RWPE2 (cell line): Measurements from ENCODE around the gene TEDC2.

Experiments
- ATAC-seq: fragments of 200-7000 bp; cut with Tn5 transposase; 3 replicates; pipeline ENCODE4 v1.9.1; 2021; ENCODE audit warnings: low read depth
- DNase-seq: peaks from one replicate; pipeline ENCODE4 v3.0.0-alpha.2; 2020; ENCODE audit warnings: low spot score
- H3K27ac ChIP-seq: fragments of 450-650 bp; 2 replicates; pipeline ENCODE4 v1.5.1; 2017; ENCODE audit warnings: mild to moderate bottlenecking; ENCODE audit not compliant: poor library complexity, severe bottlenecking
- H3K27me3 ChIP-seq: fragments of 250-450 bp; sonication (Bioruptor Pico); 2 replicates; pipeline ENCODE4 v1.5.1; 2021; ENCODE audit warnings: mild to moderate bottlenecking, moderate library complexity; ENCODE audit not compliant: insufficient read depth, poor library complexity, severe bottlenecking
- H3K36me3 ChIP-seq: fragments of 250-450 bp; sonication (Bioruptor Pico); 2 replicates; pipeline ENCODE4 v1.5.1; 2020; ENCODE audit warnings: low read depth, mild to moderate bottlenecking, moderate library complexity
- H3K4me1 ChIP-seq: fragments of 250-450 bp; sonication (Bioruptor Pico); 2 replicates; pipeline ENCODE4 v1.5.1; 2021; ENCODE audit warnings: mild to moderate bottlenecking, moderate library complexity; ENCODE audit not compliant: insufficient read depth, poor library complexity, severe bottlenecking
- H3K4me3 ChIP-seq: fragments of 250-450 bp; sonication (Bioruptor Pico); 2 replicates; pipeline ENCODE4 v1.5.1; 2021; ENCODE audit warnings: mild to moderate bottlenecking, moderate library complexity; ENCODE audit not compliant: severe bottlenecking
- H3K9me3 ChIP-seq: fragments of 250-450 bp; sonication (Bioruptor Pico); 2 replicates; pipeline ENCODE4 v1.5.1; 2021; ENCODE audit warnings: mild to moderate bottlenecking, moderate library complexity; ENCODE audit not compliant: severe bottlenecking
- CTCF ChIP-seq: fragments of 450-650 bp; IDR thresholded peaks from one replicate; pipeline ENCODE4 v1.5.1; 2017; ENCODE audit warnings: mild to moderate bottlenecking, moderate library complexity; ENCODE audit not compliant: poor library complexity, severe bottlenecking

The TEDC2 gene

GRCh38 chr16:2468725-2469398, 9.0 kb downstream of the TEDC2 start:
- no peaks in the 10 kb centered on the region for H3K9me3 ChIP-seq
- no peak for DNase-seq
- H3K36me3 ChIP-seq: no peaks in the 10 kb centered on the region
- H3K4me1 ChIP-seq: no peaks in the 10 kb centered on the region
- ATAC-seq: no peak; the same call in 2 of the 3 replicates
- no peak overlapping the region for H3K27ac ChIP-seq
- no peak for TF ChIP-seq CTCF
- H3K27me3 ChIP-seq: peaks cover 6% of the 10 kb centered on the region
- H3K4me3 ChIP-seq: peak overlapping the region; percentile 52

DNA sequence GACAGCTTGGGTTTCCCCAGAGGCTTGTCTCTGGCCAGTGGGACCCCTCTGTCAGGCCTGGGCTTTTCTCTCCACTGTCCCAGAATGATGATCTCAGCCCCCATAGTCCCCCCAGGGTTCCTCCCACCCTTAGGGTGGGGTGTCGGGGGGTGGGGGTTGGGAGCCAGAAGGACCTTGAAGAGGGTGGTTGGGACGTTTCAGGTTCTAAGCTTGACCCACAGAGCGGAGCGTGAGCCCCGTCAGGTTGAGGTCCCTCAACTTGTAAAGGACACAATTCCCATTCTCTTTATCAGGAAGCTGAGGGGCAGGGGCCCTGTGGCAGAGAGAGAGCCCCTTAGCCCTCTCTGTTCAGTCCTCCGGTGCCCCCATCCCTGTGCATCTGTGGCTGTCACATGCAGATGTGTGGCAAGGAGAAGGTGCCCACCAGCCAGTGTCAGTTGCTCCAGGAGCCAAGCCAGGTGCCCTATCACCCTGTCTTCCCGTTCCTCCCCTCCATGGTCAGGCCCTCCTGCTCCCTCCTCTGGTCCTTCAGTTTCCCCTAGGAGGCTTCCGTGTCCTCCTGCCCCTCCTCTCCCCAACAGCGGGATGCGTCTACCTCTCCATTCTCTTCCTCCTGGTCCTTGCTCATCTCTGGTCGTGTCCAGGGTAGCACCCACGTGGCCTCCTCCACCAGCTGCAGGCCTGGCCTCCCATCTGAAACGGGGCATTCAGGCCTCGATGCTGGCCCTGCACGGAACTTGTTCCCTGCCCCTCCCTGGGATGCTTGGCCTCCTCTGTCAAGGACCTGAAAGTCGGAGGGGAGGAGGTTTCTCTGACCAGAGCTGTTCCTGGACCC, 9.7 kb downstream of the TEDC2 start:
- H3K27ac ChIP-seq: no peak overlapping the region
- no peak overlapping the region for H3K4me3 ChIP-seq
- H3K9me3 ChIP-seq: no peaks in the 10 kb centered on the region
- no peak for TF ChIP-seq CTCF
- H3K36me3 ChIP-seq: no peaks in the 10 kb centered on the region
- H3K27me3 ChIP-seq: peaks cover 6% of the 10 kb centered on the region
- DNase-seq: no peak
- no peak for ATAC-seq
- H3K4me1 ChIP-seq: no peaks in the 10 kb centered on the region

DNA sequence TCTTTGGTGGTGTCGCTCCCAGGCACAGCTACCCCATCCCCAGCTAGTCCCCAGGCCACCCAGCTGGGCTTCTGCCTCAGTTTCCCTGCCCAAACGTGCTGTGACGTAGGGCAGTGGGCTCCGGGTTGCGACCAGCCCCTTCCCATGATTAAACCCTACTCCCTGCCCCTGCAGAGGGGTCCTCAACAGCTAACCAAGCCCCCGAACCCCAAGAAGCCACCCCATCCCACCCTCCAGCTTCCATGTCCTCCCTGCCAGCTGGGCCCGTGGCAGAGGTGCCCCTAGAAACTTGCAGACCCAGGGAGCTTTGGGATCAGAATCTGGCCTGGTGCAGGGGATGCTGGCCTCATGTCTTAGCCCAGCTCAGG, 10.3 kb downstream of the TEDC2 start:
- H3K36me3 ChIP-seq: no peaks in the 10 kb centered on the region
- no peak for DNase-seq
- no peak for TF ChIP-seq CTCF
- H3K27ac ChIP-seq: no peak overlapping the region
- no peaks in the 10 kb centered on the region for H3K4me1 ChIP-seq
- H3K9me3 ChIP-seq: no peaks in the 10 kb centered on the region
- H3K4me3 ChIP-seq: no peak overlapping the region
- no peak for ATAC-seq
- peaks cover 6% of the 10 kb centered on the region for H3K27me3 ChIP-seq

DNA sequence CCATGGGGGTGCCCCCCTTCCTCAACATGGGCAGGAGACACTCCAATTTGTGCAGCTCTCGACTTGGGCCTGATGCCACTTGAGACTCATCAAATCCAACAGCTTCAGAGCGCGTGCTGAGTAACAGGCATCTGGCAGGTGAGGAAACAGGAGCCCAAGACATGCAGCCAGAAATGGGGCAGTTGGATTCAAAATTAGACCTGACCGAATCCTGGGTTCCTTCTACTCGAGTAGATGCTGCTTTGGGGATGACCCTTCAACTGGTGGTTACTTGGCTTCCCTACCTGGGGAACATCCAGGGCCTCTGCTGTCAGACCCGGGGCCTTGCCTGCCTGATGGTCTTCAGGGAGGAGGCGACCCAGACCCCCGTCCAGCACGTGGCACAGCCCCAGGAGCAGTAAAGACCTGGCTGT, 10.7 kb downstream of the TEDC2 start:
- DNase-seq (no peak), ATAC-seq (no peak)
- Histone ChIP-seq H3K27ac (no peak overlapping the region), H3K4me3 (no peak overlapping the region), H3K9me3 (no peaks in the 10 kb centered on the region), H3K4me1 (no peaks in the 10 kb centered on the region), H3K36me3 (no peaks in the 10 kb centered on the region), H3K27me3 (peaks cover 6% of the 10 kb centered on the region)
- TF ChIP-seq CTCF: no peak
